NB4 (cell line): ENCODE measurements around the gene HSP90AB1.

Experiments used
- POLR2A ChIP-seq: IDR thresholded peaks from 2 replicates; pipeline ENCODE4 v1.6.1; 2011; ENCODE audit warnings: mild to moderate bottlenecking; ENCODE audit not compliant: insufficient read length; ENCODE audit errors: extremely low read depth
- TF ChIP-seq, protein P1 (sequence below): IDR thresholded peaks from one replicate; pipeline ENCODE4 v1.5.1; 2012; ENCODE audit warnings: low read depth, low read length

DNA sequence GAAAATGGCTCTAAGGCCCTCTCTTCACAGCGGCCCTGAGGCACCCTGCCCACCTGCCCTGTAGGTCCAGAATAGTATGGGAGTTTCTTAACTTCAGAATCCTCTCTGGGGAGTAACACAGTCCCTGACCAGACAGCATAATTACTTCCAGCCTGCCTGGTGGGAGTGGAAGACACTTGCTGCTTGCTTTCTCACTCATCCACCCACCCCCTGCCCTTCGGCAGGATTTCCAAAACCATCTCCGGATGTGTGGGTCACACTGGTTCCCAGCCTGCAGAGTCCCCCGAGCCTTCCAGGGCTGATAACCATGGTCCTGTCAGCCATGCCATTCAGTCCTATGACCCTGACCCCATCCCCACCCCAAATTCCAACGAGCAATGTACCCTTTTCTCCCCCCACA, 18.1 kb upstream of the HSP90AB1 start:
- no peak for TF ChIP-seq POLR2A
- TF ChIP-seq, protein P1, sequence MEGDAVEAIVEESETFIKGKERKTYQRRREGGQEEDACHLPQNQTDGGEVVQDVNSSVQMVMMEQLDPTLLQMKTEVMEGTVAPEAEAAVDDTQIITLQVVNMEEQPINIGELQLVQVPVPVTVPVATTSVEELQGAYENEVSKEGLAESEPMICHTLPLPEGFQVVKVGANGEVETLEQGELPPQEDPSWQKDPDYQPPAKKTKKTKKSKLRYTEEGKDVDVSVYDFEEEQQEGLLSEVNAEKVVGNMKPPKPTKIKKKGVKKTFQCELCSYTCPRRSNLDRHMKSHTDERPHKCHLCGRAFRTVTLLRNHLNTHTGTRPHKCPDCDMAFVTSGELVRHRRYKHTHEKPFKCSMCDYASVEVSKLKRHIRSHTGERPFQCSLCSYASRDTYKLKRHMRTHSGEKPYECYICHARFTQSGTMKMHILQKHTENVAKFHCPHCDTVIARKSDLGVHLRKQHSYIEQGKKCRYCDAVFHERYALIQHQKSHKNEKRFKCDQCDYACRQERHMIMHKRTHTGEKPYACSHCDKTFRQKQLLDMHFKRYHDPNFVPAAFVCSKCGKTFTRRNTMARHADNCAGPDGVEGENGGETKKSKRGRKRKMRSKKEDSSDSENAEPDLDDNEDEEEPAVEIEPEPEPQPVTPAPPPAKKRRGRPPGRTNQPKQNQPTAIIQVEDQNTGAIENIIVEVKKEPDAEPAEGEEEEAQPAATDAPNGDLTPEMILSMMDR = no peak
